Glutamatergic neuron (in vitro differentiated cells): ENCODE measurements around the gene PLD1. TPM values are rescaled to one million over a fixed set of nuclear protein-coding genes. Genes with fewer than 3 reads are reported as not detected.
A peak's percentile ranks its signal among the peaks of the same experiment; 100 is the strongest.

Experiments used
- DNase-seq: peaks from one replicate; pipeline ENCODE4 v3.0.0; 2022
- H3K27ac Mint-ChIP-seq: one replicate; pipeline ENCODE4 v1.8.0; 2020; ENCODE audit warnings: mild to moderate bottlenecking, mixed read lengths, inconsistent platforms; ENCODE audit not compliant: unreplicated experiment
- H3K27me3 Mint-ChIP-seq: one replicate; pipeline ENCODE4 v1.8.0; 2020; ENCODE audit warnings: mild to moderate bottlenecking, moderate library complexity, mixed read lengths, inconsistent platforms; ENCODE audit not compliant: unreplicated experiment
- H3K36me3 Mint-ChIP-seq: one replicate; pipeline ENCODE4 v1.8.0; 2020; ENCODE audit warnings: mild to moderate bottlenecking, mixed read lengths, inconsistent platforms; ENCODE audit not compliant: unreplicated experiment
- H3K4me1 Mint-ChIP-seq: one replicate; pipeline ENCODE4 v1.8.0; 2020; ENCODE audit warnings: mild to moderate bottlenecking, low read depth, mixed read lengths, inconsistent platforms; ENCODE audit not compliant: unreplicated experiment
- H3K4me3 Mint-ChIP-seq: one replicate; pipeline ENCODE4 v1.8.0; 2020; ENCODE audit warnings: mild to moderate bottlenecking, mixed read lengths, inconsistent platforms; ENCODE audit not compliant: unreplicated experiment
- H3K9me3 Mint-ChIP-seq: one replicate; pipeline ENCODE4 v1.8.0; 2020; ENCODE audit warnings: mild to moderate bottlenecking, moderate library complexity, mixed read lengths, inconsistent platforms; ENCODE audit not compliant: unreplicated experiment
- CTCF ChIP-seq: fragments of 200-600 bp; sonication (generic); IDR thresholded peaks from one replicate; pipeline ENCODE4 v1.5.0; 2021; ENCODE audit not compliant: partially characterized antibody, unreplicated experiment
- total RNA-seq: library from RNA; stranded (reverse); fragmentation: NEBNext Ultra II Directional; extraction: Animal tissue kit (Norgen Biotek cat#: 25700); gene quantifications from one replicate; pipeline ENCODE4 v1.2.1, GENCODE V29; 2021; ENCODE audit not compliant: unreplicated experiment

The PLD1 gene
- total RNA-seq, 1 donor from 2014 or later: 0.61 TPM

DNA sequence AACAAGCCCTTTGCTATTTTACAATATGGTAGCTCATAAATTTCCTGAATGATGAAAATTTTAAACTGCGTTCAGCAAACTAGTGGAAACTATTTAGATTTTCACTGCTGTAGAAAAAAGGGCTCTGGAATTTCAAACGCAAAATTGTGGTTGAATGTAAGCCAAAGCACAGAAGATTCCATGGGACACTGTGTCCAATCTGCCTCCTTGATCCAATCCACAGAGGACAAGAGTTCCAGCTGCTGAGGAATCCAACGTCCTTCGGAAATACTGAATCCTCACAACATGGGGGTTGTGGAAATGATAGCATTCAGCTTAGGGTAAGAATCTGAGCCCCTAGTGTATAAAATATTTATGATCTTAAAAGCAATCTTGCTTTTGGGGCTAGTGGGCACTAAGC lies 161.0 kb downstream of the PLD1 start:
- no peaks in the 10 kb centered on the region for H3K36me3 Mint-ChIP-seq
- no peak overlapping the region for H3K4me3 Mint-ChIP-seq
- H3K9me3 Mint-ChIP-seq: no peaks in the 10 kb centered on the region
- H3K27ac Mint-ChIP-seq: no peak overlapping the region
- DNase-seq: no peak
- no peak for TF ChIP-seq CTCF
- no peaks in the 10 kb centered on the region for H3K27me3 Mint-ChIP-seq
- no peaks in the 10 kb centered on the region for H3K4me1 Mint-ChIP-seq

- H3K4me1 Mint-ChIP-seq: no peaks in the 10 kb centered on the region
These were observed 162.2 kb downstream of the PLD1 start for GRCh38 chr3:171648069-171648468.

DNA sequence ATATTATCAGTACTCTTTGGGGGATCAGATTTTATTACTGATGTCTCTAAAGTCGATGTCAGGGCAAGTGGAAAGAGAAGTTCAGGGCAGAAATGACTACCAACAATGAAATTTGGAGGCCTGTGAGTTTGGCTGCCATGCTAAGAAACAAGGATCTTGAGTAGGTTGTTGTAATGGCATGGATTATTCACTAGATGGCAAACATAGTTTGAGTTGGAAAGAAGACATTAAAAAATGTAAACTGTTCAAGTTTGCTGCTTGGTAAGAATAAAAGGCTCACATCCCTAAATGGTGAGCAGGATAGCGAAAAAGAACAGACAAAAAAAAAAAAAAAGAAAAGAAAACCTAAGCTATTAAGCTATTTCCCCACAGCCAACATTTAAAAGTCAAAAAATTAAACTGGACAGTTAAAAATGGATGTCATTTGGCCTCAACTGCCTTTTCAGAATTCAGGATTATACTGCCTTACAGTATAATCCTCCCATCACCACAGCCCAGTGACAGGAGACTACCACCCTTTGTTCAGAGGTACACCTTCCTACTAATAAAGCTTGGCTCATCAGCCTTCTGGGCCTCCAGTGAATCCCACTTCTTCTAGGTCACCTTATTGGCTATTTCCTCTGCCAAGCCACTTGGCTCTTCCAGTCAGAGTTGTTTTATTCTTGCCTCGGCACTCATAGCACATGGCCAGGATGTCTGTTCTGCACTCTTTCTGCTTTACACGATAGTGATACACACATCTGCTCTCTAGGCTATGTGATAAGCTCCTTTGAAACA lies 163.7 kb downstream of the PLD1 start:
- no peak for DNase-seq
- H3K9me3 Mint-ChIP-seq: no peaks in the 10 kb centered on the region
- H3K4me3 Mint-ChIP-seq: no peak overlapping the region
- no peaks in the 10 kb centered on the region for H3K27me3 Mint-ChIP-seq
- no peaks in the 10 kb centered on the region for H3K36me3 Mint-ChIP-seq
- peak; percentile 70 for TF ChIP-seq CTCF
- no peak overlapping the region for H3K27ac Mint-ChIP-seq
- no peaks in the 10 kb centered on the region for H3K4me1 Mint-ChIP-seq

More at GRCh38 chr3:171648069-171648468, 162.2 kb downstream of the PLD1 start:
- Mint-ChIP-seq H3K4me3 (no peak overlapping the region), H3K27ac (no peak overlapping the region), H3K36me3 (no peaks in the 10 kb centered on the region), H3K27me3 (no peaks in the 10 kb centered on the region), H3K9me3 (no peaks in the 10 kb centered on the region)
- no peak for TF ChIP-seq CTCF
- DNase-seq: no peak

GRCh38 chr3:171644681-171645080 lies 165.6 kb downstream of the PLD1 start:
- Mint-ChIP-seq H3K4me3 (no peak overlapping the region), H3K9me3 (no peaks in the 10 kb centered on the region), H3K36me3 (no peaks in the 10 kb centered on the region)

More at GRCh38 chr3:171644681-171645080, 165.6 kb downstream of the PLD1 start:
- no peak for TF ChIP-seq CTCF
- H3K27me3 Mint-ChIP-seq: no peaks in the 10 kb centered on the region
- H3K27ac Mint-ChIP-seq: no peak overlapping the region
- H3K4me1 Mint-ChIP-seq: no peaks in the 10 kb centered on the region
- no peak for DNase-seq
